H9 (cell line): ENCODE data around the gene TCEA3. TPM values are rescaled to one million over a fixed set of nuclear protein-coding genes. Genes with fewer than 3 reads are reported as not detected.

Source experiments
- DNase-seq: peaks from one replicate; pipeline ENCODE4 v3.0.0-alpha.2; 2017
- H2AFZ ChIP-seq: one replicate; pipeline ENCODE4 v1.6.1; 2013; ENCODE audit warnings: mild to moderate bottlenecking, low read length, control low read depth, moderate library complexity
- H2AK5ac ChIP-seq: 2 replicates; pipeline ENCODE4 v1.6.1; 2013; ENCODE audit warnings: low read length, control low read depth, mixed read lengths; ENCODE audit not compliant: insufficient read length
- H2BK120ac ChIP-seq: one replicate; pipeline ENCODE4 v1.6.1; 2013; ENCODE audit warnings: low read depth, mild to moderate bottlenecking, low read length, control low read depth, inconsistent platforms; ENCODE audit not compliant: poor library complexity, severe bottlenecking
- H2BK12ac ChIP-seq: 2 replicates; pipeline ENCODE4 v1.6.1; 2013; ENCODE audit warnings: low read length, control low read depth, mixed read lengths, low read depth; ENCODE audit not compliant: insufficient read length
- H2BK15ac ChIP-seq: 2 replicates; pipeline ENCODE4 v1.6.1; 2013; ENCODE audit warnings: low read depth, low read length, control low read depth
- H2BK20ac ChIP-seq: one replicate; pipeline ENCODE4 v1.6.1; 2013; ENCODE audit warnings: low read depth, mild to moderate bottlenecking, low read length, control low read depth, inconsistent platforms; ENCODE audit not compliant: poor library complexity, severe bottlenecking
- H2BK5ac ChIP-seq: 2 replicates; pipeline ENCODE4 v1.6.1; 2013; ENCODE audit warnings: low read length, control low read depth, mixed read lengths; ENCODE audit not compliant: insufficient read length
- H3K14ac ChIP-seq: 2 replicates; pipeline ENCODE4 v1.6.1; 2013; ENCODE audit warnings: low read length, control low read depth; ENCODE audit not compliant: insufficient read depth
- H3K18ac ChIP-seq: 2 replicates; pipeline ENCODE4 v1.6.1; 2013; ENCODE audit warnings: low read depth, mild to moderate bottlenecking, mixed read lengths, low read length, control low read depth; ENCODE audit not compliant: insufficient read length
- H3K23ac ChIP-seq: 2 replicates; pipeline ENCODE4 v1.6.1; 2013; ENCODE audit warnings: low read length, control low read depth, mixed read lengths, low read depth; ENCODE audit not compliant: insufficient read length
- H3K23me2 ChIP-seq: 2 replicates; pipeline ENCODE4 v1.6.1; 2013; ENCODE audit warnings: low read depth, mild to moderate bottlenecking, mixed read lengths, low read length, control low read depth; ENCODE audit not compliant: insufficient read length, poor library complexity, severe bottlenecking
- H3K27ac ChIP-seq: 2 replicates; pipeline ENCODE4 v1.5.1; 2013; ENCODE audit warnings: low read length, control low read depth, mixed read lengths, low read depth; ENCODE audit not compliant: insufficient read length
- H3K27me3 ChIP-seq: 2 replicates; pipeline ENCODE4 v1.6.1; 2013; ENCODE audit warnings: low read length, control low read depth, inconsistent platforms; ENCODE audit not compliant: insufficient read depth
- H3K4ac ChIP-seq: 2 replicates; pipeline ENCODE4 v1.6.1; 2013; ENCODE audit warnings: low read depth, mild to moderate bottlenecking, control low read depth, inconsistent platforms, low read length, moderate library complexity
- H3K4me1 ChIP-seq: 2 replicates; pipeline ENCODE4 v1.6.1; 2013; ENCODE audit warnings: low read length, control low read depth, inconsistent platforms; ENCODE audit not compliant: insufficient read depth
- H3K4me2 ChIP-seq: 2 replicates; pipeline ENCODE4 v1.6.1; 2013; ENCODE audit warnings: low read length, control low read depth, mixed read lengths; ENCODE audit not compliant: insufficient read length, insufficient read depth
- H3K56ac ChIP-seq: 2 replicates; pipeline ENCODE4 v1.6.1; 2013; ENCODE audit warnings: low read depth, mild to moderate bottlenecking, mixed read lengths, low read length, control low read depth; ENCODE audit not compliant: insufficient read length
- H3K79me1 ChIP-seq: 2 replicates; pipeline ENCODE4 v1.6.1; 2013; ENCODE audit warnings: low read depth, mild to moderate bottlenecking, moderate library complexity, low read length, control low read depth, inconsistent platforms; ENCODE audit not compliant: insufficient read depth, poor library complexity, severe bottlenecking
- H3K79me2 ChIP-seq: 2 replicates; pipeline ENCODE4 v1.6.1; 2013; ENCODE audit warnings: low read length, control low read depth, inconsistent platforms; ENCODE audit not compliant: insufficient read depth
- H3K9ac ChIP-seq: 2 replicates; pipeline ENCODE4 v1.6.1; 2013; ENCODE audit warnings: low read length, control low read depth, mixed read lengths; ENCODE audit not compliant: insufficient read length; ENCODE audit errors: extremely low read depth
- H3K9me3 ChIP-seq: one replicate; pipeline ENCODE4 v1.6.1; 2013; ENCODE audit warnings: low read depth, low read length, inconsistent platforms; ENCODE audit not compliant: control insufficient read depth
- H3T11ph ChIP-seq: one replicate; pipeline ENCODE4 v1.6.1; 2013; ENCODE audit warnings: mild to moderate bottlenecking, low read length, control low read depth, inconsistent platforms
- H4K20me1 ChIP-seq: one replicate; pipeline ENCODE4 v1.6.1; 2013; ENCODE audit not compliant: control insufficient read depth, insufficient read length, insufficient read depth
- H4K5ac ChIP-seq: 2 replicates; pipeline ENCODE4 v1.6.1; 2013; ENCODE audit warnings: low read depth, mild to moderate bottlenecking, mixed read lengths, low read length, control low read depth; ENCODE audit not compliant: insufficient read length
- H4K8ac ChIP-seq: replicated peaks from 2 replicates; pipeline ENCODE4 v1.6.1; 2013; ENCODE audit warnings: low read length, control low read depth, mixed read lengths, low read depth; ENCODE audit not compliant: insufficient read length
- H4K91ac ChIP-seq: 2 replicates; pipeline ENCODE4 v1.6.1; 2013; ENCODE audit warnings: low read depth, mild to moderate bottlenecking, moderate library complexity, mixed read lengths, low read length, control low read depth; ENCODE audit not compliant: insufficient read length
- H3K27ac Mint-ChIP-seq, 3 experiments: 2 replicates in 2 of 3; 3 replicates in 1 of 3; pipeline ENCODE4 v1.8.0; 2020 to 2021; ENCODE audit warnings: mixed read lengths in 3 of 3, mild to moderate bottlenecking in 1 of 3, moderate library complexity in 1 of 3
- H3K27me3 Mint-ChIP-seq: 2 replicates; pipeline ENCODE4 v1.8.0; 2021; ENCODE audit warnings: low read depth, mild to moderate bottlenecking, moderate library complexity, mixed read lengths
- H3K36me3 Mint-ChIP-seq, 3 experiments: 2 replicates in 2 of 3; 3 replicates in 1 of 3; pipeline ENCODE4 v1.8.0; 2020 to 2021; ENCODE audit warnings: low read depth in 3 of 3, mixed read lengths in 3 of 3; ENCODE audit not compliant: insufficient read depth in 1 of 3
- H3K4me1 Mint-ChIP-seq, 2 experiments: 2 replicates each; pipeline ENCODE4 v1.8.0; 2020; ENCODE audit warnings: mixed read lengths in 2 of 2
- H3K4me3 Mint-ChIP-seq, 2 experiments: 2 replicates in 1 of 2; 3 replicates in 1 of 2; pipeline ENCODE4 v1.8.0; 2020 to 2021; ENCODE audit warnings: mild to moderate bottlenecking in 2 of 2, mixed read lengths in 2 of 2, moderate library complexity in 1 of 2
- H3K9me3 Mint-ChIP-seq, 2 experiments: 2 replicates in 1 of 2; 3 replicates in 1 of 2; pipeline ENCODE4 v1.8.0; 2020; ENCODE audit warnings: mild to moderate bottlenecking in 2 of 2, mixed read lengths in 2 of 2, moderate library complexity in 1 of 2
- WGBS: extraction: QIAGEN DNeasy Blood & Tissue Kit; methylation state at CpG from one replicate; pipeline ENCODE4 v1.1.7; 2013; ENCODE audit warnings: missing lambda C conversion rate, low lambda C conversion rate, mixed read lengths; ENCODE audit not compliant: insufficient read length; ENCODE audit errors: extremely low coverage; 5-methylcytosine and 5-hydroxymethylcytosine counted together
- total RNA-seq: library from RNA; stranded (reverse); gene quantifications from 2 replicates; pipeline ENCODE4 v1.2.1, GENCODE V29; 2021
- TF ChIP-seq, protein P1 (sequence below): fragments of 200-600 bp; sonication (generic); conservative IDR thresholded peaks from 3 replicates; pipeline ENCODE4 v1.8.0; 2021; ENCODE audit warnings: antibody characterized with exemption, mild to moderate bottlenecking

TCEA3 gene
- total RNA-seq, 1 experiment from 2014 or later: 0.37 TPM

DNA sequence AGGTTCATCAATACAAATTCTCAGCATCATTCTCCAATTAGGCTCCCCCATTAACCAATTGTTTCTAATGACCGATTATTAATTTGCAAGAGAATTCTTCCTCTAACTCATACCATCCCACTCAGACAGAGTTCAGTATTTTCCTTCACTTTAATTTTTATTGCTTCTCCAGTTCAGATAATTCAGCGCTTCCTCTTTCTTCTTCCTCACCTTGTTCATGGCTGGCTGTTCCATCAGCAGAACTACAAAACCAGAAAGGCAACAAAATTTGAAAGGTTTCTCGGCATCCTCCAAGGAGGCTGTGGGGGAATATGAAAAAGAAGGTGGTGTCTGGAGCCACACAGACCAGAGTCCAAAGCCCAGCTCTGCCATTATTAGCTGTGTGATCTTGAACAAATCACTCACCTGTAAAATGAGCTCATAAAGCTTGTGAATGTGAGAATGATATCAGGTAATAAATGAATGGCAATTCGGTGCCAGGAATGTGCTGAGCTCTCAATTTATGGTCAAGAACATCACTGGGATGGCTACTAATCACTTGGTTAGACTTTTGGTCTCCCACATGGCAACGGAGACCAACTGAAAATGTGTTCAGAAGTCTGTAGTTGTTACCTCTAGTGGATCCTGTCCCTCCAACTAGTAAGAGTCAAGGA lies 43.2 kb downstream of the TCEA3 start:
- Histone ChIP-seq H3K14ac (no peak overlapping the region), H3K23ac (no peak overlapping the region), H4K5ac (no peak overlapping the region), H2BK120ac (no peak overlapping the region), H3K9me3 (no peaks in the 10 kb centered on the region), H3K56ac (no peak overlapping the region), H3K4ac (no peak overlapping the region), H2BK12ac (no peak overlapping the region), H4K91ac (no peak overlapping the region), H3K79me2 (no peaks in the 10 kb centered on the region), H2AK5ac (no peak overlapping the region), H3K79me1 (no peaks in the 10 kb centered on the region), H3K4me2 (no peak overlapping the region), H3K4me1 (no peaks in the 10 kb centered on the region), H2BK5ac (no peak overlapping the region), H2AFZ (no peak overlapping the region), H4K20me1 (no peaks in the 10 kb centered on the region), H3T11ph (no peak overlapping the region), H3K27me3 (peaks cover 27% of the 10 kb centered on the region; the same call in 1 of the 2 replicates), H2BK20ac (no peak overlapping the region), H3K9ac (no peak overlapping the region), H3K27ac (no peak overlapping the region), H4K8ac (no peak overlapping the region), H2BK15ac (no peak overlapping the region), H3K18ac (no peak overlapping the region), H3K23me2 (no peaks in the 10 kb centered on the region)
- Mint-ChIP-seq H3K9me3 (no peaks in the 10 kb centered on the region), H3K4me1 (no peaks in the 10 kb centered on the region), H3K27ac (no peak overlapping the region), H3K36me3 (no peaks in the 10 kb centered on the region), H3K27me3 (no peaks in the 10 kb centered on the region), H3K4me3 (no peak overlapping the region)
- TF ChIP-seq, protein P1, sequence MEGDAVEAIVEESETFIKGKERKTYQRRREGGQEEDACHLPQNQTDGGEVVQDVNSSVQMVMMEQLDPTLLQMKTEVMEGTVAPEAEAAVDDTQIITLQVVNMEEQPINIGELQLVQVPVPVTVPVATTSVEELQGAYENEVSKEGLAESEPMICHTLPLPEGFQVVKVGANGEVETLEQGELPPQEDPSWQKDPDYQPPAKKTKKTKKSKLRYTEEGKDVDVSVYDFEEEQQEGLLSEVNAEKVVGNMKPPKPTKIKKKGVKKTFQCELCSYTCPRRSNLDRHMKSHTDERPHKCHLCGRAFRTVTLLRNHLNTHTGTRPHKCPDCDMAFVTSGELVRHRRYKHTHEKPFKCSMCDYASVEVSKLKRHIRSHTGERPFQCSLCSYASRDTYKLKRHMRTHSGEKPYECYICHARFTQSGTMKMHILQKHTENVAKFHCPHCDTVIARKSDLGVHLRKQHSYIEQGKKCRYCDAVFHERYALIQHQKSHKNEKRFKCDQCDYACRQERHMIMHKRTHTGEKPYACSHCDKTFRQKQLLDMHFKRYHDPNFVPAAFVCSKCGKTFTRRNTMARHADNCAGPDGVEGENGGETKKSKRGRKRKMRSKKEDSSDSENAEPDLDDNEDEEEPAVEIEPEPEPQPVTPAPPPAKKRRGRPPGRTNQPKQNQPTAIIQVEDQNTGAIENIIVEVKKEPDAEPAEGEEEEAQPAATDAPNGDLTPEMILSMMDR: no peak
- no peak for DNase-seq
- no CpG with 5 or more reads among the region's 5 CpGs for WGBS
